Hepatocyte (in vitro differentiated cells): ENCODE data around the gene VPS41. TPM values are rescaled to one million over a fixed set of nuclear protein-coding genes. Genes with fewer than 3 reads are reported as not detected.

Source experiments
- DNase-seq: peaks from one replicate; pipeline ENCODE4 v3.0.0-alpha.2; 2016; ENCODE audit warnings: low spot score
- H2AFZ ChIP-seq: fragments of 200-600 bp; sonication (generic); 2 replicates; pipeline ENCODE4 v1.6.0; 2016; ENCODE audit warnings: antibody characterized with exemption, mild to moderate bottlenecking
- H3K27ac ChIP-seq: fragments of 200-600 bp; sonication (generic); 2 replicates; pipeline ENCODE4 v1.5.1; 2016; ENCODE audit warnings: mild to moderate bottlenecking
- H3K27me3 ChIP-seq: fragments of 200-600 bp; sonication (generic); 2 replicates; pipeline ENCODE4 v1.6.1; 2016
- H3K36me3 ChIP-seq: fragments of 200-600 bp; sonication (generic); replicated peaks from 2 replicates; pipeline ENCODE4 v1.5.1; 2016; ENCODE audit warnings: low read depth; ENCODE audit not compliant: insufficient read depth
- H3K4me1 ChIP-seq: fragments of 200-600 bp; sonication (generic); 2 replicates; pipeline ENCODE4 v1.5.1; 2016; ENCODE audit warnings: mild to moderate bottlenecking, moderate library complexity; ENCODE audit not compliant: insufficient read depth
- H3K4me2 ChIP-seq: fragments of 200-600 bp; sonication (generic); 2 replicates; pipeline ENCODE4 v1.6.0; 2016
- H3K4me3 ChIP-seq: fragments of 200-600 bp; sonication (generic); 2 replicates; pipeline ENCODE4 v1.5.1; 2016; ENCODE audit warnings: mild to moderate bottlenecking
- H3K79me2 ChIP-seq: fragments of 200-600 bp; sonication (generic); 2 replicates; pipeline ENCODE4 v1.6.0; 2017; ENCODE audit warnings: mild to moderate bottlenecking
- H3K9me2 ChIP-seq: fragments of 200-600 bp; sonication (generic); replicated peaks from 2 replicates; pipeline ENCODE4 v1.6.0; 2017; ENCODE audit warnings: mild to moderate bottlenecking; ENCODE audit not compliant: insufficient read depth
- H3K9me3 ChIP-seq: fragments of 200-600 bp; sonication (generic); 2 replicates; pipeline ENCODE4 v1.5.1; 2016; ENCODE audit warnings: low read depth, mild to moderate bottlenecking
- H4K20me1 ChIP-seq: fragments of 200-600 bp; sonication (generic); 2 replicates; pipeline ENCODE4 v1.6.0; 2016; ENCODE audit warnings: mild to moderate bottlenecking; ENCODE audit not compliant: insufficient read depth, poor library complexity, severe bottlenecking
- CTCF ChIP-seq: fragments of 200-600 bp; sonication (generic); IDR thresholded peaks from 2 replicates; pipeline ENCODE4 v1.5.1; 2016; ENCODE audit warnings: antibody characterized with exemption, mild to moderate bottlenecking; ENCODE audit not compliant: poor library complexity
- EZH2 ChIP-seq: fragments of 200-600 bp; sonication (generic); IDR thresholded peaks from 2 replicates; pipeline ENCODE4 v1.6.1; 2016; ENCODE audit warnings: antibody characterized with exemption, mild to moderate bottlenecking, borderline replicate concordance
- EZH2phosphoT487 ChIP-seq: fragments of 200-600 bp; sonication (generic); IDR thresholded peaks from one replicate; pipeline ENCODE4 v1.6.1; 2018; ENCODE audit warnings: antibody characterized with exemption, mild to moderate bottlenecking, low read depth, moderate library complexity; ENCODE audit not compliant: unreplicated experiment, severe bottlenecking
- WGBS: methylation state at CpG from one replicate; pipeline ENCODE4 v1.1.6; 2016; ENCODE audit warnings: low lambda C conversion rate; ENCODE audit errors: missing lambda C conversion rate; 5-methylcytosine and 5-hydroxymethylcytosine counted together
- polyA plus RNA-seq: library from polyadenylated mRNA; unstranded; fragments of >200 nt; fragmentation: Nextera tagmentation; extraction: Ambion mirVana; gene quantifications from 2 replicates; pipeline ENCODE4 v1.2.1, GENCODE V29; 2016
- total RNA-seq: library from RNA; depleted of rRNA; stranded (reverse); fragments of >200 nt; gene quantifications from 2 replicates; pipeline ENCODE4 v1.2.3, GENCODE V29; 2014

The VPS41 gene
- total and polyA plus RNA-seq, 2 experiments from 2014 or later, result 40.1 to 70.9 TPM

GRCh38 chr7:38840736-38841460 is 68.1 kb downstream of the VPS41 start:
- TF ChIP-seq CTCF (no peak), EZH2 (no peak), EZH2phosphoT487 (no peak)
- H3K27ac ChIP-seq, result no peak overlapping the region
- no peaks in the 10 kb centered on the region for H4K20me1 ChIP-seq
- H2AFZ ChIP-seq, result no peak overlapping the region
- H3K4me2 ChIP-seq, result no peak overlapping the region
- H3K4me1 ChIP-seq, result no peaks in the 10 kb centered on the region
- H3K36me3 ChIP-seq, result no peaks in the 10 kb centered on the region
- no peaks in the 10 kb centered on the region for H3K27me3 ChIP-seq
- peaks cover 11% of the 10 kb centered on the region for H3K79me2 ChIP-seq
- H3K4me3 ChIP-seq, result no peak overlapping the region
- no peak for DNase-seq
- no peaks in the 10 kb centered on the region for H3K9me2 ChIP-seq
- WGBS, result 76% methylated on average over 2 of the region's 2 CpGs
- H3K9me3 ChIP-seq, result no peaks in the 10 kb centered on the region

GRCh38 chr7:38839851-38840250 is 69.1 kb downstream of the VPS41 start:
- TF ChIP-seq CTCF, result no peak
- no peak for TF ChIP-seq EZH2phosphoT487
- TF ChIP-seq EZH2, result no peak
- H3K9me3 ChIP-seq, result no peaks in the 10 kb centered on the region
- no peak overlapping the region for H3K4me3 ChIP-seq
- WGBS, result 78% methylated on average over 5 of the region's 5 CpGs
- no peak overlapping the region for H3K4me2 ChIP-seq
- H4K20me1 ChIP-seq, result no peaks in the 10 kb centered on the region
- peaks cover 11% of the 10 kb centered on the region for H3K79me2 ChIP-seq
- H3K27ac ChIP-seq, result no peak overlapping the region
- no peaks in the 10 kb centered on the region for H3K9me2 ChIP-seq
- no peaks in the 10 kb centered on the region for H3K36me3 ChIP-seq
- no peak overlapping the region for H2AFZ ChIP-seq
- DNase-seq, result no peak
- no peaks in the 10 kb centered on the region for H3K4me1 ChIP-seq
- H3K27me3 ChIP-seq, result no peaks in the 10 kb centered on the region

GRCh38 chr7:38838725-38839385 is 70.1 kb downstream of the VPS41 start:
- no peak overlapping the region for H3K4me2 ChIP-seq
- H3K27ac ChIP-seq, result no peak overlapping the region
- 92% methylated on average over 6 of the region's 6 CpGs for WGBS
- no peak overlapping the region for H3K4me3 ChIP-seq
- no peak for TF ChIP-seq EZH2phosphoT487
- no peaks in the 10 kb centered on the region for H3K9me3 ChIP-seq
- H3K79me2 ChIP-seq, result peaks cover 11% of the 10 kb centered on the region
- no peaks in the 10 kb centered on the region for H3K9me2 ChIP-seq
- H2AFZ ChIP-seq, result no peak overlapping the region
- H4K20me1 ChIP-seq, result no peaks in the 10 kb centered on the region
- H3K36me3 ChIP-seq, result no peaks in the 10 kb centered on the region
- H3K4me1 ChIP-seq, result no peaks in the 10 kb centered on the region
- no peaks in the 10 kb centered on the region for H3K27me3 ChIP-seq
- DNase-seq, result no peak

- H3K27me3 ChIP-seq, result no peaks in the 10 kb centered on the region
- peaks cover 4% of the 10 kb centered on the region for H3K79me2 ChIP-seq
- H3K4me1 ChIP-seq, result no peaks in the 10 kb centered on the region
- no peaks in the 10 kb centered on the region for H3K9me3 ChIP-seq
- H3K4me2 ChIP-seq, result no peak overlapping the region
- TF ChIP-seq EZH2 (no peak), CTCF (no peak), EZH2phosphoT487 (no peak)
- no peaks in the 10 kb centered on the region for H3K36me3 ChIP-seq
- no peak overlapping the region for H3K4me3 ChIP-seq
- DNase-seq, result no peak
- H2AFZ ChIP-seq, result no peak overlapping the region
- H3K27ac ChIP-seq, result no peak overlapping the region
- H3K9me2 ChIP-seq, result no peaks in the 10 kb centered on the region
- WGBS, result 74% methylated on average over 3 of the region's 3 CpGs
- H4K20me1 ChIP-seq, result no peaks in the 10 kb centered on the region
These were observed 74.6 kb downstream of the VPS41 start for GRCh38 chr7:38834357-38834756.
